Epithelial cell of umbilical artery (primary cell): ENCODE measurements around the gene PPTC7. TPM values are rescaled to one million over a fixed set of nuclear protein-coding genes. Genes with fewer than 3 reads are reported as not detected.

ENCODE experiments used
- total RNA-seq: library from RNA; depleted of rRNA; stranded (reverse); fragments of >200 nt; gene quantifications from 2 replicates; pipeline ENCODE4 v1.2.3, GENCODE V29; 2014

Gene PPTC7, protein sequence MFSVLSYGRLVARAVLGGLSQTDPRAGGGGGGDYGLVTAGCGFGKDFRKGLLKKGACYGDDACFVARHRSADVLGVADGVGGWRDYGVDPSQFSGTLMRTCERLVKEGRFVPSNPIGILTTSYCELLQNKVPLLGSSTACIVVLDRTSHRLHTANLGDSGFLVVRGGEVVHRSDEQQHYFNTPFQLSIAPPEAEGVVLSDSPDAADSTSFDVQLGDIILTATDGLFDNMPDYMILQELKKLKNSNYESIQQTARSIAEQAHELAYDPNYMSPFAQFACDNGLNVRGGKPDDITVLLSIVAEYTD
- total RNA-seq, result 8.8 and 11.4 TPM in 2 replicates

DNA sequence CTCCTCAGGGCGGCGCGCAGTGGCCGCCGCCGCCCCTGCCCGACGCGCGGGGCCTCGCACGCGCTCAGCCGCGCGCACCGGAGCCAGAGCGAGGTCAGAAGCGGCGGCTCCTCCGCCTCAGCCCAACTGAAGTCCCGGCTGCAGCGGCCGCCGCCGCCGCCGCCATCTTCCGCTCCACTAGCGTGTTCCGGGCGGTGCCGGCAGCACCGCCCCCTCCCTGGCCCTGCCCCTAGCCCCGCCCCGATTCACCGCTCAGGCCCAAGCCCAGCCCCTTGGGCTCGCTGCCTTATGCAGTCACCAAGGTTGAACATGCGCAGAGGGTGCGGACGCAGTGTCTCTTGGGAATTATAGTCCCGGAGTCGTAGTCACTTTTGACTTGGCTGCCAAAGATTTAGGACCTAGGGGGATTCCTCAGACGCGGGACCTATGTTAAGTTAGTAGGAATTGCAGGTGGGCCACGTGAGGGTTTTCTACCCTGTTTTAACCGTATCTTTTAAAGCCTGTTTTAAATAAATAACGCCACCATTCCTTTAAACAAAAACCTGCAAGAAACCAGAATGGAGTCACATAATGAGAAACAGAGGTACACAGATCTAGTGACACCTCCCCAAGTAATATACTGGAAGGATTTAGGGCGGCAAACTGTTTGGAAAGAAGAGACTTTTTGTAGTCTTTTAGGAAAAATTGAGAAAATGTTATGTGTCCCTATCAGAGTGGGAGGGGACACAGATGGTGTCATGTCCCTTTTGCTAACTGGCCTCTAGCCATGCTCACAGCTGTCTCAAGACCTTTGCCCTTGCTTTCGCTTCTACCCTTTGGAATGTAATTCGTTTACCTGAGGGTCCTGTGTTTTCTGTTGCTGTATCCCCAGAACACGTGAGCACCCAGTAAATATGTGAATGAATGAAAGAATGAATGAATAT is at the start of gene PPTC7:
TSS of gene PPTC7 (minus strand) at position 182 of the 923 bp plus-strand sequence. CDS start 287 bp downstream, outside the sequence.

DNA sequence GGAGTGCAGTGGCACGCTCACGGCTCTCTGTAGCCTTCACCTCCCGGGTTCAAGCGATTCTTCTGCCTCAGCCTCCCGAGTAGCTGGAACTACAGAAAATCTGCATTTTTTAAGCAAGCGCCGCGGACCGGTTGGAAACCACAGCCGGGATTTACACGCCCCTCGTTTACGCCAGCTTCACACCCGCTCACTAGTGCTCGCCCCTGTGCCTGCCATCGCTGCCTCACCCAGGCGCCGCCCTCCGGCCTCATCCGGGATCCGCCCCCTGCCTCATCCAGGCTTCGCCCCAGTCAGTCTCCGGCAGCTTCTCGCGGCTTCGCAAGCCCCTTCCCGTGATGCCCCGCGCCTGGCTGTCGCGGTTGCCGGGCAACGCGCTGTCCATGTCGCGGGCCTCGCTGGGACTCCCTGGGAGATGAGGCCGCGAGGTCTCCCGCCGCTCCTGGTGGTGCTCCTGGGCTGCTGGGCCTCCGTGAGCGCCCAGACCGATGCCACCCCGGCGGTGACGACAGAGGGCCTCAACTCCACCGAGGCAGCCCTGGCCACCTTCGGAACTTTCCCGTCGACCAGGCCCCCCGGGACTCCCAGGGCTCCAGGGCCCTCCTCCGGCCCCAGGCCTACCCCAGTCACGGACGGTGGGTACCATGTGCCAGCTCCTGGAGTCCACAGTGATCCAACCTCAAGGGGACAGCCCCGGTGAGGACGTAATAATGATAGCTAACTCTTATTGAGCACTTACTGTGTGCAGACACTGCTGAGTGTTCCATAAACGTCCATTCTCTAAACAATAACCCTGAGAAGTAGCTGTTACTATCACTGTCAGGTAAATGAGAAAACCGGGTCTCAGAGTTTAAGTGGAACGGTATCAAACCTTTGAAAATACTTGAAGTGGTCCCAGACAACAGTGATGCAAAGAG is 30.9 kb upstream of the PPTC7 start, which contains the start of gene TCTN1:
TSS of gene TCTN1 (plus strand) at position 359 of the 914 bp plus-strand sequence. CDS start at position 413, 54 bp downstream.

DNA sequence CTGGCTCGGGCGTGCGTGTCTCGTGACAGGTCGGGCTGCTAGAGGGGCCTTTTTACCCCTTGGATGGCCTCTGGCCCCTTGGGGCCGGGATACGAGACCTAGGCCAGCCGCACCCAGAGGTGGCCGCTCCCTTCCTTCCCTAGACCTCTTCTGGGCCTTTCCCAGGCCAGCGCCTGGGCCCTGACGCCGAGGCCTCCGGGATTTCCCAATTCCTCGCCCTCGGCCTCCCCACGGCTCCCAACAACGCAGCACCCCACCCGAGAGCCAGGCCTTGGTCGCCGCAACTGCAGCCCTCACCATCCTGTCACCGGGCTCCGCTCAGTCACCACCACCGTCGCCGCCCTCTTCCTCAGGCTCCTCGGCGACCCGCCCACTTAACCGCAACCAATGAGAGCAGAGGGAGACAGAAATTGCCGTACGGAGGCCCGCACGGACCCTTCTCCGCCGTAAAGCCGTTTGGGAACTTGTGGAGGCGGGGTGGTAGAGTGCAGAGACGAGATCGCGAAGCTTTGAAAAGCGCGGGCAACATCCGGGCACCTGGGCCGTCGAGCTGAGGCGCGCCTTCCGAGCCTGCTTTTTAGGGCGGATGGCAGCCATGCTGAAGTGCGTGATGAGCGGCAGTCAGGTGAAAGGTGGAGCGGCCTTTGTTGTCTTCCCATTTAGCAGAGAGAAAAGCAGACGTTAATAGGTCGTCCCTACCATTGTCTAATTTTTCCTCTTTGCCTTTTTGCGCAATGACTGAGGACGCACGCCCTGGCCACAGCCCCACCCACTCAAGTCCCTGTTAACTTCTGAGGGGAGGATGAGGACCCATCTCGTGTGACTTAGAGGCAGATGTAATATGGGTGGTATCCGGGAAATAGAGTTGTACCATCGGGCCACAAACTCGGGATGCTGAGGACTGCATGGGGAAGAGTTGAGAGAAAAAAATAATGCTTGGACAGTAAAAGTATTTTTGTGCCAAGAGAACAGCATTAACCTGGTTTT is 81.1 kb downstream of the PPTC7 start, which contains the start of the genes RAD9B and VPS29:
TSS of gene RAD9B (plus strand) at position 580 of the 987 bp plus-strand sequence. CDS start at position 587, 7 bp downstream.
TSS of gene VPS29 (minus strand) at position 360 of the 987 bp plus-strand sequence. CDS start at position 300, 60 bp downstream.

Other genes starting within 250 kb of the PPTC7 start
- 53.6 and 72.0 TPM in 2 replicates for gene ANAPC7, start 179.6 kb downstream of the PPTC7 start, total RNA-seq
- gene ARPC3, start 133.0 kb downstream of the PPTC7 start, total RNA-seq, result 336 and 529 TPM in 2 replicates
- 29.6 and 31.3 TPM in 2 replicates for gene GPN3, start 115.1 kb downstream of the PPTC7 start, total RNA-seq
- gene FAM216A, start 114.5 kb downstream of the PPTC7 start, total RNA-seq, result 22.0 and 24.0 TPM in 2 replicates
- 78.0 and 249 TPM in 2 replicates for gene VPS29, start 81.2 kb downstream of the PPTC7 start, total RNA-seq
- under 0.01 and 0.30 TPM in 2 replicates for gene RAD9B, start 81.0 kb downstream of the PPTC7 start, total RNA-seq
- gene TCTN1, start 30.8 kb upstream of the PPTC7 start, total RNA-seq, result 8.1 and 10.9 TPM in 2 replicates
- 3.6 and 7.4 TPM in 2 replicates for gene HVCN1, start 105.8 kb upstream of the PPTC7 start, total RNA-seq
- 152 and 168 TPM in 2 replicates for gene PPP1CC, start 159.6 kb upstream of the PPTC7 start, total RNA-seq